GM19463 (cell line): ENCODE data around the gene WIPI1.

Experiments
- ATAC-seq: cut with Tn5 transposase; IDR thresholded peaks from one replicate; pipeline ENCODE4 v1.9.1; 2021; ENCODE audit warnings: mild to moderate bottlenecking, moderate library complexity; ENCODE audit not compliant: unreplicated experiment

The WIPI1 gene

GRCh38 chr17:68440526-68440925 is 16.8 kb downstream of the WIPI1 start:
- no peak for ATAC-seq

GRCh38 chr17:68439656-68440290 is 17.5 kb downstream of the WIPI1 start:
- ATAC-seq: no peak

- ATAC-seq: peak; percentile 67
These were observed 19.1 kb downstream of the WIPI1 start for GRCh38 chr17:68437979-68438822.

GRCh38 chr17:68435876-68436842 is 21.1 kb downstream of the WIPI1 start:
- ATAC-seq: peak; percentile 52

GRCh38 chr17:68435361-68435760 is 21.9 kb downstream of the WIPI1 start:
- ATAC-seq: no peak

GRCh38 chr17:68433911-68434508 is 23.3 kb downstream of the WIPI1 start:
- no peak for ATAC-seq

GRCh38 chr17:68433211-68433610 is 24.1 kb downstream of the WIPI1 start:
- ATAC-seq: no peak

GRCh38 chr17:68432086-68432864 is 25.0 kb downstream of the WIPI1 start:
- no peak for ATAC-seq

GRCh38 chr17:68431661-68432071 is 25.6 kb downstream of the WIPI1 start:
- no peak for ATAC-seq

- ATAC-seq: no peak
These were observed 26.2 kb downstream of the WIPI1 start for GRCh38 chr17:68431045-68431608.

GRCh38 chr17:68429881-68430280 is 27.4 kb downstream of the WIPI1 start:
- ATAC-seq: no peak

- ATAC-seq: no peak
These were observed 28.7 kb downstream of the WIPI1 start for GRCh38 chr17:68428498-68429172.

- no peak for ATAC-seq
These were observed 29.7 kb downstream of the WIPI1 start for GRCh38 chr17:68427575-68427974.

- no peak for ATAC-seq
These were observed 31.3 kb downstream of the WIPI1 start for GRCh38 chr17:68425979-68426378.

- no peak for ATAC-seq
These were observed 32.4 kb downstream of the WIPI1 start for GRCh38 chr17:68424861-68425260.

- no peak for ATAC-seq
These were observed 33.1 kb downstream of the WIPI1 start for GRCh38 chr17:68424203-68424602.

- no peak for ATAC-seq
These were observed 34.0 kb downstream of the WIPI1 start for GRCh38 chr17:68423251-68423650.

- no peak for ATAC-seq
These were observed 34.5 kb downstream of the WIPI1 start for GRCh38 chr17:68422821-68423220.

GRCh38 chr17:68421486-68421885 is 35.8 kb downstream of the WIPI1 start:
- ATAC-seq: no peak
